Liver (tissue), 4 donors: ENCODE results near the gene SPATA4. TPM values are rescaled to one million over a fixed set of nuclear protein-coding genes. Genes with fewer than 3 reads are reported as not detected.

Experiments
- polyA plus RNA-seq, 2 donors: library from polyadenylated mRNA; stranded (reverse) in 1 of 2; unstranded in 1 of 2; fragments of 200-250 nt in 1 of 2; fragments of >200 nt in 1 of 2; fragmentation: Nextera tagmentation in 1 of 2; extraction: Ambion mirVana in 1 of 2; gene quantifications; one replicate each; pipeline versions ENCODE4 v1.2.1 to v1.2.3, GENCODE V29; 2013 to 2015
- total RNA-seq, 2 donors: library from RNA; depleted of rRNA; stranded (reverse); fragments of >200 nt; gene quantifications; one replicate each; pipeline ENCODE4 v1.2.3, GENCODE V29; 2014
- donor health status: healthy.
- donor health status: healthy.
- donor health status: healthy.

SPATA4 gene
- total and polyA plus RNA-seq, 4 donors = 0.14 TPM; not detected in 3

Other genes starting within 250 kb of the SPATA4 start
- gene WDR17, start 129.7 kb downstream of the SPATA4 start, total RNA-seq = under 1 TPM; 0.50 to 0.84 TPM
- under 1 TPM; 0.14 to 0.18 TPM for gene WDR17, start 129.7 kb downstream of the SPATA4 start, polyA plus RNA-seq
- not detected for gene ASB5, start 73.6 kb upstream of the SPATA4 start, total RNA-seq
- gene ASB5, start 73.6 kb upstream of the SPATA4 start, polyA plus RNA-seq = under 1 TPM in 1 of 2 donors, not detected in 1; 0.05 TPM
- gene SPCS3, start 124.4 kb upstream of the SPATA4 start, total RNA-seq = 10 to 100 TPM; 55.3 to 79.4 TPM
- gene SPCS3, start 124.4 kb upstream of the SPATA4 start, polyA plus RNA-seq = 10 to 100 TPM; 54.0 to 70.8 TPM